NCI-H526 treated with DMSO at 0.1 percent for 48 hours (cell line): ENCODE data around the gene PEPD.
"Not testable (repeated sequence)": the region's sequence is repeated elsewhere in the genome, so short reads cannot be mapped to it uniquely, and the experiment has no call there.

ENCODE experiments used
- DNase-seq: peaks from one replicate; lab custom pipeline; 2025; lab: John Stamatoyannopoulos, UW

Gene PEPD

GRCh38 chr19:33521480-33522370 is at the start of gene PEPD:
Gene PEPD, minus strand, starts transcription at chr19:33521791. Its CDS starts 31 bp downstream, at chr19:33521760.
- peak; percentile 79 for DNase-seq

GRCh38 chr19:33569821-33570220 is 48.2 kb upstream of the PEPD start:
- no peak for DNase-seq

- DNase-seq, result no peak
These were observed 47.1 kb upstream of the PEPD start for GRCh38 chr19:33568706-33569105.

GRCh38 chr19:33564836-33565338 is 43.3 kb upstream of the PEPD start:
- DNase-seq, result no peak

- DNase-seq, result no peak
These were observed 41.0 kb upstream of the PEPD start for GRCh38 chr19:33562636-33563035.

- not testable (repeated sequence) for DNase-seq
These were observed 40.1 kb upstream of the PEPD start for GRCh38 chr19:33561666-33562065.

GRCh38 chr19:33561261-33561660 is 39.7 kb upstream of the PEPD start:
- DNase-seq, result no peak

GRCh38 chr19:33559996-33560395 is 38.4 kb upstream of the PEPD start:
- no peak for DNase-seq

- DNase-seq, result no peak
These were observed 37.3 kb upstream of the PEPD start for GRCh38 chr19:33558856-33559255.

- no peak for DNase-seq
These were observed 36.6 kb upstream of the PEPD start for GRCh38 chr19:33558151-33558550.

GRCh38 chr19:33557720-33558119 is 36.1 kb upstream of the PEPD start:
- DNase-seq, result no peak

- peak; percentile 40 for DNase-seq
These were observed 35.6 kb upstream of the PEPD start for GRCh38 chr19:33557196-33557595.

- DNase-seq, result no peak
These were observed 34.7 kb upstream of the PEPD start for GRCh38 chr19:33556261-33556660.

- DNase-seq, result not testable (repeated sequence)
These were observed 34.1 kb upstream of the PEPD start for GRCh38 chr19:33555726-33556125.

GRCh38 chr19:33554821-33555220 is 33.2 kb upstream of the PEPD start:
- no peak for DNase-seq

GRCh38 chr19:33554391-33554790 is 32.8 kb upstream of the PEPD start:
- DNase-seq, result no peak

GRCh38 chr19:33553530-33554310 is 32.1 kb upstream of the PEPD start:
- no peak for DNase-seq

- no peak for DNase-seq
These were observed 31.3 kb upstream of the PEPD start for GRCh38 chr19:33552928-33553279.

GRCh38 chr19:33552191-33552927 is 30.8 kb upstream of the PEPD start:
- DNase-seq, result no peak

GRCh38 chr19:33551676-33552075 is 30.1 kb upstream of the PEPD start:
- DNase-seq, result no peak

GRCh38 chr19:33550768-33551167 is 29.2 kb upstream of the PEPD start:
- no peak for DNase-seq

- DNase-seq, result no peak
These were observed 26.1 kb upstream of the PEPD start for GRCh38 chr19:33547676-33548075.
